DMS153 treated with DMSO at 0.1 percent for 48 hours (cell line): ENCODE results near the gene ZBTB20.

Experiments
- DNase-seq: peaks from one replicate; lab custom pipeline; 2025; ENCODE audit not compliant: unreplicated experiment; lab: John Stamatoyannopoulos, UW

The ZBTB20 gene

GRCh38 chr3:114874522-114874971 lies 272.5 kb downstream of the ZBTB20 start:
- DNase-seq, result no peak

- DNase-seq, result no peak
Observed at GRCh38 chr3:114873591-114873990, 273.5 kb downstream of the ZBTB20 start.

- DNase-seq, result no peak
Observed at GRCh38 chr3:114872588-114872987, 274.5 kb downstream of the ZBTB20 start.

- no peak for DNase-seq
Observed at GRCh38 chr3:114872050-114872449, 275.0 kb downstream of the ZBTB20 start.

- DNase-seq, result no peak
Observed at GRCh38 chr3:114867835-114868503, 279.1 kb downstream of the ZBTB20 start.

GRCh38 chr3:114867359-114867758 lies 279.7 kb downstream of the ZBTB20 start:
- DNase-seq, result no peak

GRCh38 chr3:114866430-114866829 lies 280.7 kb downstream of the ZBTB20 start:
- DNase-seq, result no peak

GRCh38 chr3:114864970-114865369 lies 282.1 kb downstream of the ZBTB20 start:
- no peak for DNase-seq

GRCh38 chr3:114863848-114864247 lies 283.2 kb downstream of the ZBTB20 start:
- no peak for DNase-seq

- DNase-seq, result no peak
Observed at GRCh38 chr3:114861666-114862065, 285.4 kb downstream of the ZBTB20 start.

- DNase-seq, result no peak
Observed at GRCh38 chr3:114860531-114860930, 286.6 kb downstream of the ZBTB20 start.

- no peak for DNase-seq
Observed at GRCh38 chr3:114858329-114858728, 288.8 kb downstream of the ZBTB20 start.

GRCh38 chr3:114857299-114857701 lies 289.8 kb downstream of the ZBTB20 start:
- no peak for DNase-seq

- DNase-seq, result no peak
Observed at GRCh38 chr3:114856835-114857234, 290.3 kb downstream of the ZBTB20 start.

GRCh38 chr3:114855839-114856238 lies 291.2 kb downstream of the ZBTB20 start:
- DNase-seq, result no peak

- no peak for DNase-seq
Observed at GRCh38 chr3:114852966-114853365, 294.1 kb downstream of the ZBTB20 start.

GRCh38 chr3:114850898-114851297 lies 296.2 kb downstream of the ZBTB20 start:
- no peak for DNase-seq

- no peak for DNase-seq
Observed at GRCh38 chr3:114848643-114849350, 298.3 kb downstream of the ZBTB20 start.

GRCh38 chr3:114848082-114848481 lies 299.0 kb downstream of the ZBTB20 start:
- no peak for DNase-seq

GRCh38 chr3:114847564-114847963 lies 299.5 kb downstream of the ZBTB20 start:
- DNase-seq, result no peak

GRCh38 chr3:114846779-114847178 lies 300.3 kb downstream of the ZBTB20 start:
- DNase-seq, result no peak

- no peak for DNase-seq
Observed at GRCh38 chr3:114846252-114846651, 300.8 kb downstream of the ZBTB20 start.

GRCh38 chr3:114841515-114841914 lies 305.6 kb downstream of the ZBTB20 start:
- DNase-seq, result no peak
